RCC 7860 (cell line): ENCODE results near the gene CABLES1.

Source experiments
- DNase-seq: peaks from one replicate; pipeline ENCODE4 v3.0.0-alpha.2; 2015; ENCODE audit warnings: low spot score
- FAIRE-seq: peaks from 2 replicates; lab custom pipeline; 2012; peaks lifted over from hg19 to GRCh38; lab: Jason Lieb, UNC

CABLES1 gene

DNA sequence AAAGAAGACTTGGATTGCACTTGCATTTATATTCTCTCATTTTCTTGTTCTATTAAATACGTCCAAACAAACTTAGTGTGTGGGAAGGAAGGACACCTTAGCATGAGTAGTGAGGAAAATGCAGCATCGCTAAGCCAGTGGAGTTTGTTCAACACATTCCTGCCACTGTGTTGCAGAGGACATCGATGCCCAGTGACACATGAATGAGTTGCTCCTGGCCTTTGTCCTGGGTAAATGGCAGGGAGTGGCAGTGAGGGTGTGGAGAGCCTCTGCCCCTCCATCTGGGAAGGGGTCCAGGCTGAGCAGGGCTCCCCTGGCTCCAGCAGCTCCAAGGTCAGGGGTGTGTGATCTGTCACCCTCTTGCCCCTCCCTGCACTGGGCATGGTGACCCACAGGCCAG is 75.9 kb downstream of the CABLES1 start:
- DNase-seq, result no peak
- no peak for FAIRE-seq

DNA sequence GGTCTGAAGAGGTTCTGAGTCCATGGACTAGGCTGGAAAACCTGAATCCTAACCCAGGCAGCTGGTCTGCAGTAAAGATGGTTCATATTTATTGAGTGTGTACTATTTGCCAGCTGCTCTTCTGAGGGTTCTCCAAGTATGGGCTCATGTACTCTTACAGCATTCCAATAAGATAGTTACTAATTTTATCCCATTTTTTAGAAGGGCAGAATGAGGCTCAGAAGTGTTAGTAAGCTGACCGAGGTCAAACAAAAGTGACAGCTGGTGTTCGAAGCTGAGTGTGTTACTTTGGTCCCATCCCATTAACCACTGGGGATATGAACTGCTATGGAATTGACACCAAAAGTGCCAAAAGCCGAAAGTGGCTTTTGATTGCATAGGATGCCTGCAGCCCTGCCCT is 76.9 kb downstream of the CABLES1 start:
- FAIRE-seq, result no peak

DNA sequence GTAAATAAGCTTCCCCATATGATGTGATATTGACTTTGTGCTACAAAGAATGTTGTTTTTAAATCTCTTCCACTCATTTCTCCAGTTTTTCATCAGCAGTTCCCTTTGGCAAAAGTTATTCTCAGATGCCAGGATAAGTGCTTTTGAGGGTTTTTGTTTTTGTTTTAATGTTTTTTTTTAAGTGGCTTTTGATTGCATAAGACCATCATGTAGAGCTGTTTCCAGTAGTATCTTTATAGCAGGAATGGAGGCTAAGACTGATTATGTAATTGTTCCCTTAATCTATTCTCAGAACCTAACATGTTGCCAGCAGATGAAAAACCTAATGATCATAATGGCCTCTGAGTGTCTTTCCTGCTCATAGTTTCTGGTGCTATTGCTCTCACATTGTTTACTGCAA is 77.9 kb downstream of the CABLES1 start:
- FAIRE-seq (no peak), DNase-seq (no peak)

More for the DNA sequence above, 76.9 kb downstream of the CABLES1 start:
- no peak for DNase-seq

DNA sequence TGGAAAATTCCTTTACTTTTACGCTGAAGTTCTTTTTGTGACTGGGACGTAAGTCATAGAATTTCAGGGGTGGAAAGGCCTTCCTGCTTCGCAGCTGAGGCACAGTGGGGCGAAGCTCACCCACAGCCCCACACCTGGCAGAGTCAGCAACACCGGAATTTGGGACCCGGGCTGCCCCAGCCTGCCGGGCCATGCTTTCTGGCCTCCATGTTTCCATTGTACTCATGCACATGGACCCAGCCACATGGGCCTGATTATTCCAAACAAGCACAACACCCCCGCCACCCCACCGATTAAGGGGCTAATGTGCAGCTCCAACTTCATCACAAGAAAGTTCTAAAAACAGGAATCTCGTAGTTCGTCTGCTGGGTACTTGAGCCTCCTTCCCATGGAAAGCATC is 82.5 kb downstream of the CABLES1 start:
- FAIRE-seq (no peak), DNase-seq (no peak)

GRCh38 chr18:23220355-23220754 is 85.1 kb downstream of the CABLES1 start:
- DNase-seq, result no peak
- FAIRE-seq, result no peak

GRCh38 chr18:23223641-23224040 is 88.4 kb downstream of the CABLES1 start:
- no peak for DNase-seq

DNA sequence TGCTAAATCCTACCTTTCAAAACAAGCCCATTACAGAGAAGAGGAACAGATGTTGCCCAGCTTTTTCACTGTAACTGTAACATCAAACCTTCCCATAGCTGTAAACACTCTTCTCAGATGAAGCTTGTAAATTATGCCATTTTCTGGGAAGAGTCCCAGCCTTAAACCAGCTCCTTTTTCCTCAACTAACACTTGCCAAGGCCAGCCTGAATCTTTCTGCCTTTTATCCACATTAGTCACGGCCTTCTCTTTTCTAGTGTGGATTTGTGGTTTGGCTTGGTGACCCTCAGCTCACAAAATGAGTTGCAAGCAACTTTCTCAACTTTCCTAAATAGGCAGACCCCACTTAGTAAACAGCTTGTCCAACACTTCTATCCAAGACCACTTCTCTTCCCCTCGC is 90.2 kb downstream of the CABLES1 start:
- FAIRE-seq, result peak; percentile 61
- no peak for DNase-seq

More at GRCh38 chr18:23223641-23224040, 88.4 kb downstream of the CABLES1 start:
- FAIRE-seq, result no peak

DNA sequence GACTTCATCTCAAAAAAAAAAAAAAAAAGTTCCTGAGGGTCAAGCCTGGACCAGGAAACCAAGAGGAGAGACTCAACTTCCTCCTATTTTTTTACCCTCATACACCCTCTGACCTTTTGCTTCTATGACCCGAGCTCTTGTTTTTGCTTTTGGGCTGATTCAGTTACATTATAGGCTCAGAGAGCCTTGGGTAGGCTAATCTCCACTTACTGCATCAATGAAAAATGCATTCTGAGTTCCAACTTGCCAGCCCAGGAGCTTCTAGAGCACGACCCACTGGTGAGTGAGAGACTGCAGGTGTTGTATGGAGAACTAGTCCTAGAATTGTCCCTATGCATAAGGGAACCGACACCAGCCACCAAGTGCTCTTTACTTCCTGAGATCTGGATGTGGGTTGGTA is 91.1 kb downstream of the CABLES1 start:
- DNase-seq, result no peak
- FAIRE-seq, result no peak

DNA sequence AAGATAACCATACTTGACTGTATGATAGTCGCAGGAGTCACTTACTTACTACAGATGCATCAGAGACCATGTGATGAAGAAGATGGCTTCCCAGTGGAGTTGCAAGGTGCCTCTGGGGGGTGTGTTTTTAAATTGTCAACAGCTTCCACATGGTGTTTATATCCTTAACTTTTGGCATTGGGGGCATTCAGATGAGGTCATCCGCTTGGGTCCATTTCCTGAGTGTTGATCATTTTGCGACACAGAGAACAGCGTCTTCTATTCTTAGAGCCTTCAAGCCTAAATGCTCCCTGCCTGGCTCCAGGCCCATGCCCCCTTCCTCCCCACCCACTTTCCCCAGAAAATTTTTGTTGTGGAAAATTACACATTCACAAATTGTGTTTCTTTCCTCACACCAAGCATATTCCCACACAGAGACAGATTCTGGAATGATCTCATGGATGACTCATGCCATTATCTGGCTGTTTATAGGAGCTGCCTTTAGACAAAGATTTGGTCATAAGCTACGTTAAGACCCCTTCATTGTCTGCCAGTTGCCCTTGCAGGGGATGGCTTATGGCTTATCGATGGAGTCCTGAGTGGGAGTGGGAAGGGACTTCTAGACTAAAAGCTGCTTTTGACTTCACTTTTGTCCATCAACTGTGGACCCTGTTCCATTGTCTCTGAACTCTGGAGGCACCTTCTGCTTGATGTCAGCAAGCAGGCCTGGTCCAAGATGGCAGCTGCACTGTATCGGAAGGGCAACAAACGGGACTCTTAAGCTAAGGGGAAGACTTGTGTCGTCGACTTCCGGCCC is 91.8 kb downstream of the CABLES1 start:
- no peak for FAIRE-seq
- peak; percentile 24 for DNase-seq

- DNase-seq (no peak), FAIRE-seq (no peak)
Observed at GRCh38 chr18:23227726-23228070, 92.4 kb downstream of the CABLES1 start.

DNA sequence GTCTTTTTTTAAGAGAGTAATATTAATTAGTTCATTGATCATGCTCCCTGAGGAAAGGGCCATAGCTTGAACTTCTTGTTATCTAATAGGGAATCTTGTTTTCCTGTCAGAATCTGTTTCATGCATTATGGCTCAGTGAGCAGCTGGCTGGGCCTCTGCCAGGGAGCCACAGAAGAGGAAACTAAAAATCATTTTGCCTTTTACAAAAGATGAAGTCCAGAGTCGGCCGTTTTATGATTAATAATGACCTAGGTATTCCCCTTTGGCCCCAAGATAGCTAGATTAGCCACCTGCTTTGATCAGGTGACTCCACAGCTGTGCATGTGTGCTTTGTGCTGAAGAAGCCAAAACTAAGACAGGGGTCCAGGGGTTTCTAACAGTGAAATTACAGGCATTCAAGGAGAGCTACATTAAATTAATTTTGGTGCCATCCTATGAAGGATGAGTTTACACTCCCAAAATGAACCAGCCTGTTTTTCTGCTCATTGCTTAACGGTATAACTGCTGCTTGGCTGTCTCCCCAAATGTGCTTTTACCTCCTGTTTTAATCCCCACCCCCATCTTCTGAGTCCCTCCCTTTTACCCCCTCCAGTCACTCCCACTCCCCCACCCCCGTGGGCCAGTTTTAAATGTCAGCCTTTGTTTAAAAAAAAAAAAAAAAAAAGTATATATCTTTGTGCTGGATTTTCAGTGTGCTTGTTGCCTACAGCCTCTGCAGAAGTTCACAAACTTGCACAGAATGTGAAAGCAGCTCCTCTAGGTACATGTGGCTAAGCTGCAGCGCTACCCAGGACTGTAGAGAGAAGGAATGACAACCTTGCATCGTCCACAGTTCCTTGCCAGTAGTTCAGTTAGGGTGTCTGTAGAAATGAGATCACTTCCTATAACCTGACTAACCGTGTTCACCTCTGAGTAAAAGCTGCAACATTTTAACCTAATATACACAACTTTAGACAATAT is 93.1 kb downstream of the CABLES1 start:
- FAIRE-seq (peak; percentile 38), DNase-seq (peak; percentile 67)

- DNase-seq (no peak), FAIRE-seq (no peak)
Observed at GRCh38 chr18:23229472-23229871, 94.2 kb downstream of the CABLES1 start.

GRCh38 chr18:23230686-23231085 is 95.4 kb downstream of the CABLES1 start:
- DNase-seq (no peak), FAIRE-seq (no peak)

GRCh38 chr18:23231340-23232021 is 96.2 kb downstream of the CABLES1 start:
- DNase-seq (peak; percentile 94), FAIRE-seq (peak; percentile 90)

DNA sequence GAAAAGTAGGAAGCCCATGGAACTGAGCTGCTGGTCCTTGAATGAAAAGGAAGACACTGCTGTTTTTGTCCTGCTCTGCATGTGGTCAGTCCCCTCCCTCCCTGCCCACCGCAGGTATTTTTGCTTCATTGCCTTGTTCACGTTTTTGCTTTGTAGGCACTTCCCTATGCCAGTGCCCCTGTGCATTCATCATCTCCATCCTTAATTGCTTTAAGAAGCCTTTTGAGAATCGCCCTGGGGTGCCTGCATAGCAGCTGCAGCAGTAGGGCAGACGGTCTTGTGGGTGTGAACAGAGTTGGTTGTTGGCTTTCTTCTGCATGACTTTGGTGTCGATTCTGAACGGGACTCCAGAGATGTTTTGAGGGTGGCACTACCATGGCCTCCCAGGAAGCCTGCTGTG is 97.0 kb downstream of the CABLES1 start:
- DNase-seq, result no peak
- no peak for FAIRE-seq

DNA sequence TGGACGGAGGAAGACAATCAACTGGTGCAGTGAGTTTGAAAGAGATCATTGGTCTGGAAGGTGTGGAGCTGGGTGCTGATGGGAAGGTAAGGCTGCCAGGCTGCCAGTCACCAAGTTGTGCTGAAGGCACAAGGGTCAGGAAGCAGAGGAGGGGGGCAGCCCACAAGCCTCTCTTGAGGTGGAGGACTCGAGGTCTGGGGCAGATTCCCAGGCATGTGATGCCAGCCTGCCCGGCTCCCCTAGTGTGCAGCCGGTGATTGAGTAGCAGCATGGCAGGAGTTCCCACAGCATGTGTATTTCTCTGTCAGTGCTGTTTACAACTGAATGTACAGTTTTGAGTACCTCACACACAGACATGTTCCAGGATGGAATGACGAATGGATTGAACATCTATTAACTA is 99.3 kb downstream of the CABLES1 start:
- FAIRE-seq (no peak), DNase-seq (no peak)

DNA sequence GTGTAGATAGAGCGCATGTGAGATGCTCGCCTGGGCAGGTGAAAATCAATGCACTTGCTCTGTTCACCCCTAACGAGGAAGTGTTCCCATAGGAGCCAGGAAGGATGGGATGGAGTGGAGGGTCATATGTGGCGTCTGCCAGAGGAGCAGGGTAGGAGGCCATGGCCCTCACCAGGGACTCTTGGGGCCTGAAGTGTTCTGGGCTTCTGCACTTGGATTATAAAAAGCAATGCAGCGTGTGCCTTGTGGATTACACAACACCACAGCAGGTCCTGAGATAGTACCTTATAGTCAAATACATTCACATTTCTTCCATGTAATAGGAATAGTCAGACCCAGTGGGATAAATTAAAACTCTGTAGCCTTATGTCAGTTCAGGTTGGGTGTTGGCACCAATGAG is 100.1 kb downstream of the CABLES1 start:
- DNase-seq, result no peak
- FAIRE-seq, result no peak

DNA sequence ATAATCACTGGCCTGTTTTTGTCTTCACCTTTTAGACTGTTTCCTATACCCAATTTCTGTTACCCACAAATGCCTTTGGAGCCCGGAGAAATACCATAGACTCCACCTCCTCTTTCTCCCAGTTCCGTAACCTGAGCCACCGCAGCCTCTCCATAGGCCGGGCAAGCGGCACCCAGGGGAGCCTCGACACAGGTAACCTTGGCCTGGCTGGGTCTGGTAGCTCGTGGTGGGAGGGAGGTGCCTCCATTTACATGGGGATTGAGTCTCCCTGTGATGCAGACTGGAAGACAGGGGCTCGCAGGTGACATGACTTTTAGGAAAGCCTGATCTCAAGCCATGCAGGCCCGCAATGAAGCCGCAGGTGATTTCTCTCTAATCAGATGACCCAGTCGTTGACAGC is 100.6 kb downstream of the CABLES1 start:
- FAIRE-seq (no peak), DNase-seq (no peak)

GRCh38 chr18:23236876-23237468 is 101.7 kb downstream of the CABLES1 start:
- DNase-seq (no peak), FAIRE-seq (no peak)

- no peak for FAIRE-seq
- DNase-seq, result no peak
Observed at GRCh38 chr18:23237524-23238151, 102.4 kb downstream of the CABLES1 start.

GRCh38 chr18:23238152-23238531 is 102.9 kb downstream of the CABLES1 start:
- FAIRE-seq, result no peak
- no peak for DNase-seq
